GM12892 (cell line): ENCODE results near the gene DLG4.
A peak's percentile ranks its signal among the peaks of the same experiment; 100 is the strongest.

Experiments
- POLR2A ChIP-seq: IDR thresholded peaks from 2 replicates; pipeline ENCODE4 v1.6.1; 2011; ENCODE audit warnings: low read depth, low read length, control low read depth
- POLR2AphosphoS5 ChIP-seq: IDR thresholded peaks from 2 replicates; pipeline ENCODE4 v1.6.1; 2011; ENCODE audit warnings: low read depth, low read length, control low read depth
- TAF1 ChIP-seq: IDR thresholded peaks from 2 replicates; pipeline ENCODE4 v1.6.1; 2011; ENCODE audit warnings: low read depth, mild to moderate bottlenecking, control low read depth, low read length, borderline replicate concordance

DNA sequence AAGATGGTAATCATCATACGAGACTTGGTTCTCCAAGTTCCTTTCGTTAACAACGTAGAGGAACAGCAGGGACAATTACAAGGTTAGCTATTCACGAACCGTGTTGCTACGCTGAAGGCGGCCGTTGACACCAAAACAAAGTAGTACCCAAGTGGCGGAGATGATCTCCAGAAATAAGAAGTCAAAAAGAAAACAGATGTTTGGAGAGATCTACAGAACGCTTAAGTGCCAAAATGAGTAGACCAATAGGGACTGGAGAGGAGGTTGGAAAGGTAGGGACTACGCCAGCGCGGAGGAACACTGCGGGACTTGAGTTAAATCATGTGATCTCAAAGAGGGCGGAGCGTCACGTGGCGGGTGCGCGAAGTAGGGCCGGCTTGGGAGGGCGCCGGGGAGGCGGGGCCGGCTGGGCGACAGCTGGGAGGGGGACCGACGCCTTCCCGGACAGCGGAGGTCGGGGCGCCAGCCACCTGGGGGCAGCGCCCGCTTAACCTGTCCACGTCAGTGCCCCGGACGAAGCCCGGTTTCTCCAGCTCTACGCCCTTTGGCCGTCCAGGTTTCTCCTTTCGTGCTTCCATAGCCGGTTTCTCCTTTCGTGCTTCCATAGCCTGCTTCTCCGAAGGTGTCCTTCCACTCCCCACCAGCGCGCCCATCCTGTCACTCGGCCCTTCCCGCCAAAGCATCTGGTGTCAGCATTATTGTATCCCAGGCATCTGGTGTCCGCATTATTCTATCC lies 23.2 kb upstream of the DLG4 start:
- TF ChIP-seq TAF1 (no peak), POLR2AphosphoS5 (peak; percentile 77; the same call in 1 of the 2 replicates), POLR2A (peak; percentile 77)
